Peyer's patch (tissue), 4 donors: ENCODE results near the gene SNUPN. TPM values are rescaled to one million over a fixed set of nuclear protein-coding genes. Genes with fewer than 3 reads are reported as not detected.

ENCODE experiments used
- DNase-seq, 3 donors: peaks; one replicate each; pipeline ENCODE4 v3.0.0-alpha.2; 2017 to 2019
- H3K27ac ChIP-seq, 4 donors: fragments of 200-600 bp; sonication (generic); one replicate each; pipeline ENCODE4 v1.5.1; 2016 to 2019
- H3K27me3 ChIP-seq, 2 donors: fragments of 200-600 bp; sonication (generic); one replicate each; pipeline ENCODE4 v1.5.1; 2019
- H3K36me3 ChIP-seq, 3 donors: fragments of 200-600 bp; sonication (generic); one replicate each; pipeline ENCODE4 v1.5.1; 2016 to 2019
- H3K4me1 ChIP-seq, 4 donors: fragments of 200-600 bp; sonication (generic); one replicate each; pipeline ENCODE4 v1.5.1; 2016 to 2019
- H3K4me3 ChIP-seq, 4 donors: fragments of 200-600 bp; sonication (generic); 1 replicate in 3 of 4; 2 replicates in 1 of 4; pipeline ENCODE4 v1.5.1; 2016 to 2019; ENCODE audit warnings: mild to moderate bottlenecking in 1 of 4
- H3K9me3 ChIP-seq, 4 donors: fragments of 200-600 bp; sonication (generic); one replicate each; pipeline ENCODE4 v1.5.1; 2016 to 2019; ENCODE audit warnings: mild to moderate bottlenecking in 1 of 4
- POLR2A ChIP-seq, 2 donors: fragments of 450-650 bp; IDR thresholded peaks; one replicate each; pipeline ENCODE4 v1.5.1; 2017; ENCODE audit warnings: antibody characterized with exemption in 2 of 2, mild to moderate bottlenecking in 2 of 2, moderate library complexity in 2 of 2
- total RNA-seq, 4 donors: library from RNA; depleted of rRNA; stranded (reverse); fragments of >200 nt; gene quantifications; one replicate each; pipeline ENCODE4 v1.1.0, GENCODE V29; 2016
- TF ChIP-seq, protein P1 (sequence below), 6 experiments: fragments of 450-650 bp in 4 of 6; fragments of 200-600 bp in 2 of 6; sonication (generic) in 1 of 6; IDR thresholded peaks; one replicate each; pipeline ENCODE4 v1.5.1; 2017 to 2019; ENCODE audit warnings: antibody characterized with exemption in 6 of 6, mild to moderate bottlenecking in 3 of 6, moderate library complexity in 1 of 6

Gene SNUPN
- total RNA-seq, 4 donors from 2014 or later, result 11.5 to 32.2 (median 17.4) TPM

DNA sequence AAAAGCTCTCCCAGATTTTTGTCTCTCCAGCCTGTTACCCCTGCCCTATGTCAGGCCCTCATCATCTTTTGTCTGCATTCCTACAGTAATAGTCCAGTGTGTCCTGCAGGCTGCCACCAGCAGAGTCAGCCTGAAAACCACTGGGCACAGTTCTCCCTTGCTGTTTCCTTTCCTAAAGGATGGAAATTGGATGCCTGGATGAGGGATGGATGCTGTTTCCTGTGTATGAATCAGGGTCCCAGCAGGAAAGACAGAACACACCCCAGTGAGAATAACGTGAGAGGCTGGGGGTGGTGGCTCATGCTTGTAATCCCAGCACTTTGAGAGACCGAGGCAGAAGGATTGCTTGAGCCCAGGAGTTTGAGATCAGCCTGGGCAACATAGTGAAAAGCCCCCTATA lies 18.9 kb upstream of the SNUPN start:
- TF ChIP-seq POLR2A (IDR thresholded peaks at IDR 0.05), result no peak
- TF ChIP-seq, protein P1, sequence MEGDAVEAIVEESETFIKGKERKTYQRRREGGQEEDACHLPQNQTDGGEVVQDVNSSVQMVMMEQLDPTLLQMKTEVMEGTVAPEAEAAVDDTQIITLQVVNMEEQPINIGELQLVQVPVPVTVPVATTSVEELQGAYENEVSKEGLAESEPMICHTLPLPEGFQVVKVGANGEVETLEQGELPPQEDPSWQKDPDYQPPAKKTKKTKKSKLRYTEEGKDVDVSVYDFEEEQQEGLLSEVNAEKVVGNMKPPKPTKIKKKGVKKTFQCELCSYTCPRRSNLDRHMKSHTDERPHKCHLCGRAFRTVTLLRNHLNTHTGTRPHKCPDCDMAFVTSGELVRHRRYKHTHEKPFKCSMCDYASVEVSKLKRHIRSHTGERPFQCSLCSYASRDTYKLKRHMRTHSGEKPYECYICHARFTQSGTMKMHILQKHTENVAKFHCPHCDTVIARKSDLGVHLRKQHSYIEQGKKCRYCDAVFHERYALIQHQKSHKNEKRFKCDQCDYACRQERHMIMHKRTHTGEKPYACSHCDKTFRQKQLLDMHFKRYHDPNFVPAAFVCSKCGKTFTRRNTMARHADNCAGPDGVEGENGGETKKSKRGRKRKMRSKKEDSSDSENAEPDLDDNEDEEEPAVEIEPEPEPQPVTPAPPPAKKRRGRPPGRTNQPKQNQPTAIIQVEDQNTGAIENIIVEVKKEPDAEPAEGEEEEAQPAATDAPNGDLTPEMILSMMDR (IDR thresholded peaks at IDR 0.05), result no peak
- no peak overlapping the region for H3K4me3 ChIP-seq

DNA sequence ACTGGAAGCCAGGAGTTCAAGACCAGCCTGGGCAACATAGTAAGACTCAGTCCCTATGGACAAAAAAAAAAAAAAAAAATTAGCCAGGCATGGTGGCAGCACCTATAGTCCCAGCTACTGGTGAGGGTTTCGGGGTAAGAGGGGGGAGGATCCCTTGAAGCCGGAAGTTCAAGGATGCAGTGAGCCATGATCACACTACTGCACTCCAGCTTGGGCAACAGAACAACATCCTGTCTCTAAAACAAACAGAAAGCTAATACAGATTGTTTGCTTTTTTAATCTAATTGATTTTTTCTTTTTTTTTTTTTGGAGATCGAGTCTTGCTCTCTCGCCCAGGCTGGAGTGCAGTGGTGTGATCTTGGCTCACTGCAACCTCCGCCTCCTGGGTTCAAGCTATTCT lies 16.1 kb upstream of the SNUPN start:
- peaks cover 0 to 37% (median 15%) of the 10 kb centered on the region in 4 donors for H3K4me1 ChIP-seq
- H3K9me3 ChIP-seq, result no peaks in the 10 kb centered on the region
- H3K27ac ChIP-seq, result no peak overlapping the region
- H3K4me3 ChIP-seq, result no peak overlapping the region
- H3K27me3 ChIP-seq, result no peaks in the 10 kb centered on the region
- H3K36me3 ChIP-seq, result no peaks in the 10 kb centered on the region
- DNase-seq, result no peak
- TF ChIP-seq, protein P1 (IDR thresholded peaks at IDR 0.05), result no peak
- TF ChIP-seq POLR2A (IDR thresholded peaks at IDR 0.05), result no peak

More for the DNA sequence above, 18.9 kb upstream of the SNUPN start:
- Histone ChIP-seq H3K27me3 (no peaks in the 10 kb centered on the region), H3K9me3 (no peaks in the 10 kb centered on the region), H3K4me1 (peaks cover 0 to 28% (median under 1%) of the 10 kb centered on the region in 4 donors), H3K36me3 (no peaks in the 10 kb centered on the region), H3K27ac (no peak overlapping the region)
- no peak for DNase-seq

DNA sequence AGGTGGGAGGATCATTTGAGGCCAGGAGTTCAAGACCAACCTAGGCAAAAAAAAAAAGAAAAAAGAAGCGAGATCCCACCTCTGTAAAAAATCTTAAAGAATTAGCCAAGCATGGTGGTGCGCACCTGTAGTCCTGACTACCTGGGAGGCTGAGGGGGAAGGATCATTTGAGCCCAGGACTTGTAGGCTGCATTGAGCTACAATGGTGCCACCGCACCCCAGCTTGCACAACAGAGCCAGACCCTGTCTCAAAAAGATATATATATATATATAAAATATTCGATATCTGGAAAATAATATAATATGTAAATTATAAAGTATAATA lies 15.6 kb upstream of the SNUPN start:
- no peak for DNase-seq
- no peaks in the 10 kb centered on the region for H3K9me3 ChIP-seq
- H3K4me1 ChIP-seq, result peaks cover 0 to 37% (median 15%) of the 10 kb centered on the region in 4 donors
- no peaks in the 10 kb centered on the region for H3K36me3 ChIP-seq
- H3K27ac ChIP-seq, result peak overlapping the region in 3 of 4 donors; percentile 94 to 97 (median 96)
- peak overlapping the region in 2 of 4 donors; percentile 81 for H3K4me3 ChIP-seq
- no peaks in the 10 kb centered on the region for H3K27me3 ChIP-seq
- TF ChIP-seq, protein P1 (IDR thresholded peaks at IDR 0.05), result no peak
- no peak for TF ChIP-seq POLR2A (IDR thresholded peaks at IDR 0.05)

DNA sequence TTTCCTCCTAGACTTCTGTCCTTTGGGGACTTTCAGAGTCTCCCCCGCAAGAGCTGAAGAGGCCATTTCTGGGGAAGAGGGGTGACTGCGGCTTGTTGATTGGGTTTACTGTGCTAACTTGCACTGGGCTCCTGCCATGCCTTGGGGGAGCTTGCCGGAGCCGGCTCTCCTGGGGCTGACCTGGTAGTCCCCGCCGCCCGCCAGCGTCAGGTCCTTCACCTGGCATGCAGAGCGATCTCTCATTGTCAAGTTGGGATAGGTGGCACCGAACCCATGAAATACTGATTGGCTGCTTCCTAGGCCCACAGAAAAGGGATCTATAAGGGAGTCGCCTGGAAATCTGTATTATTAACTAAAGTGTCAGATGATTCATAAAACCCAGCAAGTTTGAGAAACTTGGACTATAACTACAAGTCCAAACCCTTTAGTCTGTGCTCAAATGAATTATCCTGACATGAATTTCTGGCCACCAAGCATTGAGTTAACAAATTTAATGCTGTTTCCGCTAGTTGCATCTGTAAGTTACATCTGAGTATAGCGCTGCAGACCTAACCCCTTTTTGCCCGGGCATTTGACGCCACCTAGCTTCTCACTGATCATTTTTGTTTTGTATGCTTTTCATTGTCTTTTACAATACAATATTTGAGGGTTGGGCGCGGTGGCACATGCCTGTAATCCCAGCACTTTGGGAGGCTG lies 15.1 kb upstream of the SNUPN start:
- Histone ChIP-seq H3K4me3 (peak overlapping the region; percentile 81 to 91 (median 81)), H3K4me1 (peaks cover 0 to 35% (median 15%) of the 10 kb centered on the region in 4 donors), H3K27me3 (no peaks in the 10 kb centered on the region), H3K36me3 (no peaks in the 10 kb centered on the region), H3K9me3 (no peaks in the 10 kb centered on the region), H3K27ac (peak overlapping the region; percentile 94 to 97 (median 96))
- TF ChIP-seq POLR2A (IDR thresholded peaks at IDR 0.05), result no peak
- TF ChIP-seq, protein P1 (IDR thresholded peaks at IDR 0.05), result peak; percentile 11 to 45 (median 27)
- DNase-seq, result peak in 2 of 3 donors; percentile 44 to 69

DNA sequence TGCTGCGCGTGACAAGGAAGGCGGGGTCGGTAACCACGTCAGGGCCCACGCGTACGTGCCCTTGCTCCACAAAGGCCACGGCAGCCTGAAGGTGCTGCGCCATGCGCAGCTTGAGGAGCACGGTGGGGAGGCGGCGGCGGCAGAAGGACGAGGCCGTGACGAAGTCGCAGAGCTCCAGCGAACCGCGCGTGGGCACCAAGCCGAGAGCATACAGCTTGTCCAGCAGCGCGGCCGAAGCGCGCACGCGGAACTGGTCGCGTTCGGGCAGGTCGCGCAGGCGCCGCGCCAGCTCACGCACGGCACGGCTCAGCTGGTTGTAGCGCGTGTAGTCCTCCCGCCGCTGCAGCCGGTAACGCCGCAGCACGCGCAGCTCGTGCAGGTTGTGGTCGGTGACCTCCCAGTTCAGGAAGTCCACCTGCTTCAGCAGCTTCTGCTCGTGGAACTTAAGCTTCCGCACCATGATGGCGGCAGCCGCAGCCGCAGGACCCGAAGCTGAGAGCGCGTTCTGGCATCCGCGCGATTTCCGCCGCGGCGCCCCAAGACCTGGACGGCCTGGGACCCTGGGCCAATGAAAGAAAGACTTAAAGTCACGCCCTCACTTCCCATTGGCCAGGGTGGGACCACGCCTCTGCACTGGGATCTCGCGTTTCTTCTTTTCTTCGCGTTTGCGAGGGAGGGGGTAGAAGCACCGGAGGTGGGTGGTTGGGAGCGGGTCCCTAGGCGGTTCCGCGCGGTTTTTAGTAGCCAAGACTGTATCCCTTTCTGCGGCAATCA lies 14.4 kb upstream of the SNUPN start, which contains the start of gene IMP3:
TSS of gene IMP3 (minus strand) at position 516 of the 774 bp plus-strand sequence. CDS start at position 460, 56 bp downstream.
- peak within 1 kb of the TSS; percentile 94 to 97 (median 96) for H3K27ac ChIP-seq
- H3K4me3 ChIP-seq, result peak within 1 kb of the TSS; percentile 81 to 91 (median 81)
- H3K36me3 ChIP-seq, result no peaks in the 10 kb centered on the region
- DNase-seq, result peak; percentile 94 to 98 (median 95)
- H3K27me3 ChIP-seq, result no peaks in the 10 kb centered on the region
- TF ChIP-seq POLR2A (IDR thresholded peaks at IDR 0.05), result peak; percentile 96 to 98
- TF ChIP-seq, protein P1 (IDR thresholded peaks at IDR 0.05), result peak in 1 of 6 experiments; percentile 9
- H3K9me3 ChIP-seq, result no peaks in the 10 kb centered on the region
- H3K4me1 ChIP-seq, result peaks cover 0 to 35% (median 15%) of the 10 kb centered on the region in 4 donors
